H4 (cell line): Measurements from ENCODE around the gene ONECUT3. TPM values are rescaled to one million over a fixed set of nuclear protein-coding genes. Genes with fewer than 3 reads are reported as not detected.

Experiments used
- DNase-seq: peaks from one replicate; pipeline ENCODE4 v3.0.0-alpha.2; 2015; ENCODE audit warnings: low spot score
- total RNA-seq: library from RNA; depleted of rRNA; stranded (reverse); fragments of >200 nt; shearing (Covaris generic); gene quantifications from 2 replicates; pipeline ENCODE4 v1.2.3, GENCODE V29; 2014

The ONECUT3 gene
- total RNA-seq, 1 experiment from 2014 or later = not detected

- no peak for DNase-seq
These were observed 13.2 kb upstream of the ONECUT3 start for GRCh38 chr19:1739960-1740629.

DNA sequence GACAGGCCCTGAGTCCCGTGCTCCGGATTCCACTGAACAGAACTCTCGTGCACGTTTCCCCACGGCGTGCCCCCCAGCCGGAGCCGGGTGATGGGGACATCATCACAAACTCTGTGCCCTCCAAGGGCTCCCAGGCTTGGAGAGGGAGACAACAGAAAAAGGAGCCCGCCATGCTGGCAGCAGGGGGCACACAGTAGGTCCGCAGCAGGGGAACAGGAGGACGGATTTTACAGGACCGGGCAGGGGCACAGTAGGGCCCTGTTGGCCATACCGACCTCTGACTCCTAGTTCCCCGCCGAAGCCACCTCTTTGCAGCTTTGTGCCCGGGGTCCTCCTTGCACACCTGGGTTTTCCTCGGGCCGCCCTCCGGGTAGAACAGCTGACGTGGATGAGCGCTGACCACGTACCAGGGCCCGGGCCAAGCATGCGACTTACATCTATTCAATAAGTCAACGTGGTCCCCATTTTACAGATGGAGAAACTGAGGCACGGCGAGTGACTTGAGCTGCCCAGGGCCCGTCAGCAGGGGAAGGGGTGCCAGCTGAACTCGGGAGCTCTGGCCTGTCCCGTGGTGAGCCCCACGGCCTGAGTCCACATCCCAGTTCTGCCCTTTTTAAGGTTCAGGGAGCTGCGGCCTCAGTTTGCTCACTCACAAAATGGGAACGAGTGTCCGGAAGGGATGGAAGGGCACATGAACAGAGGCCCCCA lies 10.2 kb upstream of the ONECUT3 start:
- DNase-seq = no peak

DNA sequence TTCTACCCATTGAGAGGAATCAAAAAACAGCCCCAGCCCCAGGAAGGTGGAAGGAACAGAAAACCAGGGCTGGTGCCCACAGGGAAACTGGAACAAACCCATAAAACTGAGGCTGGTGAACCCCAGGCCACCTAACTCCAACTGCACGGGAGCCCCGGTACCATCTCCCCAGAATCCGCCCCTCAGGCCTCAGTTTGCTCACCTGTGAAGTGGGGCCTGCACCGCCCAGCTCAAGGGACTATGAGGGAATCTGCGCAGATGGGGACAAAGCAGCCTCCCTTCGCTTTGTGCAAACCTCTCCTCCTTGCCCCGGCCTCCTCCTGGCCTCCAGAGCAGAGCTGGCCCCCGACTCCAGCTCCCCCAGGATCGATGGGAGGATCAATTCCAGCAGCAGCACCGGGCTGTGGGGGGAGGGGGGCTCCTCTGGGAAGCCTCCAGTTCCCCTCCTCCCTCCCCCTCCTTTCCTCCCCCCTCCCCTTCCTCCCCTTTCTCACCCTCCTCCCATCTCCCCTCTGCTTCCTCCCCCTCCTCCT lies 9.1 kb upstream of the ONECUT3 start:
- DNase-seq = no peak

DNA sequence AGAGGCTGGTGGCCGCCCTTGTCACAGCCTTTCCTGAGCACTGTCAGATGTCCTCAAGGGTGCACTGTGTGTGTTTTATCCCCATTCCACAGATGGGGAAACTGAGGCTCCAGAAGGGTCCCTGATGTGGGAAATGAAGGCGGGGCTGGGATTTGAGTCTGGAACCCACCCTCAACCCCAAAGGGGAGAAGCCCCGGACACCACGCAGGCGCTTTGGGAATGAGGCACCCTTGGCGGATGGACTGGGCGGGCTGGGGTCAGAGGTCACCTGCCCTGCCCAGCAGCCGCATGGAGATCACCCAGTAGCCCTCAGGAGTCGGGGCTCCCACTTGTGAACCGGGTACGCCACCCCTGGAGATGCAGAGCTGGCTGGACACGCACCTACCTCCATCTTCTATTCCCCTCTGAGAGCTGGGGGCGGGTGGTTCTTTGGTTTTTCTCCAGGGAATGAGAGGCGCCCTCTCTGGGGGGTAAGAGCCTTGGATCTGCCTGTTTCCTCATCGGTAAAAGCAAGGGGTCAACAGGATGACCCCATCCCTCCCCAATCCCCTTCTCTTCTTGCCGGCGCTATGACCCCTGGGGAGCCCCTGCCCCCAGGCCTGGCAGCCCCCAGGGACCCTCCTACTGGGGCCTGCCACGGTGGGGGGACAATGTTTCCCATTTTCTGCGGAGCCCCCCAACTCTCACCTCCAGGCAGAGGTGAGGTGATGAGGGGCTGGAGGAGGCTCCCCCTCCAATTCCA lies 8.3 kb upstream of the ONECUT3 start:
- no peak for DNase-seq

DNA sequence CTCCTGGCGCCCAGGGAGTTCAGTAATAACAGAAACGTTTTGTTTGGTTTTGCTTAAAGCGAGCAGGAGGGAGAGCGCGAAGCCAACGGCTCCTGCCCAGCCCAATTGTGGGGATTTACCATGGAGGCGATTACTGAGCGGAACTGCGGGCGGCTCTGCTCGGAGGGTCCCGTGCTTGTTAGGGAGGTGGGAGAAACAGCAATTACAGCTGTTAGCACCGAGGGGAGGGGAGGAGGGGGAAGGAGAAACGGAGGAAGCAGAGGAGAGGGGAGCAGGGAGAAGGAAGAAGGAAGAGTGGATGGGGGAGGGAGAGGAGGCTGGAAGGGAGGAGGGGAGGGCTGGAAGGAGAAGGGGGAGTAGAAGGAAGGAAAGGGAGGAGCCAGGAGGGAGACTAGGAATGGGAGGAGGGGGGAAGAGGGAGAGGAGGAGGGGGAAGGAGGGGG lies 7.7 kb upstream of the ONECUT3 start:
- DNase-seq = peak; percentile 55

DNA sequence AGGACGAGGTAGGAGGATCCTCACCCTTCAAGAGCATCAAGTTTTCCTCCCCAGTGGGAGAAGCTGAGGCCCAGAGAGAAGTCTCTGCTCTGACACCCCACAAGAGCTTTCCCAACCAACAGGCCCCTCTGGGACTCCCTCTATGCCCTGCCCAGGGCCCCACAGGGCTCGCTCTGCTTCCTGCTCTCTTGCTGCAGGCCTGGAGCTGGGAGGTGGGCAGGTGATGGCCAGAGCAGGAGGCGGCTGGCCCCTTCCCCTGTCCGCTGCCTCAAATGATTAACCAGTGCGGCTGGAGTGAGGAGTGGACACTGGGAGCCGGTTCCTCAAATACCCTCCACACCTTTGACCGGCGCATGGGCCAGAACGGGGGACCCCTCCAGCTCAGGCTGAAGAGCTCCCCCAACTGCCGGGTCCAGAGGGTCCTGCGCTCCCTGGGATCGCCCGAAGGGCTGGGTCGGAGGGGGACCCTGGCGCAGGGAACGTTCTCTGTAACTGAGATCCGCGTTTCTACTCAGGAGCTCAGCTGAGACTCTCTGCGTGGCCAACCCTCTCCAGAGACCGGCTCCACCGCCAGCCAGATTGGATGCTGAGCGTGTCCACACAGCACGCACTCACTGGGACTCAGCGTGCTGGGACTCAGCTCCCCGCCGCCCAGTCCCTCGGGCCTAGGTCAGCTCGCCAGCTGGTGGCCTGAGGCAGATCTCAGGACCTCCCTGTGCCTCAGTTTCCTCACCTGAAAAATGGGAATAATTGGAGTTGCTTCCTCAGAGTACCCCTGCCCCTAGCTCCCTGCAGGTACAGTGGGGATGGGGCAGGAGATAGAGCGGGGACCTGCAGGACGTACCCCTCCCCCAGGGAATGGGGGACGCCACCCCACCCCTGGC lies 6.7 kb upstream of the ONECUT3 start:
- peak; percentile 68 for DNase-seq

- peak; percentile 99 for DNase-seq
These were observed 5.8 kb upstream of the ONECUT3 start for GRCh38 chr19:1747285-1748114.

DNA sequence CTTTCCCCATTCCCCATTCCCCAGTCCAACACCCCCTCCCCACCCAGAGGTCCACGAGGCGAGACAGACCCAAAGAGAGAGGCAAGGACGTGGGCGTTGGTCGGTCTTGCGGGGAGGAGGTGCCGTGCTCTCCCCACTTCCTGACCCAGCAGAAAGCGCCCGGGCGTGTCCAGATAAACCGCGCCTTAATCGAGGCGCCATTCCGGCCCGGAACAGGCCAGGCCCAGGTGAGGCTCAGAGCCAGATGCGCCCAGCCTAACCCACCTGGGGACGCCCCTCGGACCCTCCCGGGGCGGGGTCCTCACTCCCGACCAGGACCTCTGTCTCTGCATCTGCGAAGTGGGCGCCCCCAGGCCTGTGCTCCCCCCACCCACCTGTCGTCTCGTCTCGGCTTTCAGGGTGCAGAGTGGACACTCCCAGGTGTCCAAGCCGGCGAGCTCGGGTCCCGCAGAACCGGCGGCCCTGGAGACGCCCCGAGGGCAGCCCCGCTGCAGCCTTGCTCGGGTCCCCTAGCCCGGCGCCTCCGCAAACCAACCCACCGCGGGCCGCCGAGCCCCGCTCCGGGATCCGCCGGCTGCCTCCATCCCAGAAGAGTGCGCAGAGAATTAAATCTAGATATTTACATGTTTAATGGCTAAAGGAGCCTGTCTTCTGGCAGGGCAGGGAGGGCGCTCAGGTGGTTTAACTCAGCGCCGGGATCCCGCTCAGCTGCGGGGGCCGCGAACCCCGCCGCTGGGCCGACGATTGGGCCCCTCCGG lies 5.0 kb upstream of the ONECUT3 start:
- no peak for DNase-seq

DNA sequence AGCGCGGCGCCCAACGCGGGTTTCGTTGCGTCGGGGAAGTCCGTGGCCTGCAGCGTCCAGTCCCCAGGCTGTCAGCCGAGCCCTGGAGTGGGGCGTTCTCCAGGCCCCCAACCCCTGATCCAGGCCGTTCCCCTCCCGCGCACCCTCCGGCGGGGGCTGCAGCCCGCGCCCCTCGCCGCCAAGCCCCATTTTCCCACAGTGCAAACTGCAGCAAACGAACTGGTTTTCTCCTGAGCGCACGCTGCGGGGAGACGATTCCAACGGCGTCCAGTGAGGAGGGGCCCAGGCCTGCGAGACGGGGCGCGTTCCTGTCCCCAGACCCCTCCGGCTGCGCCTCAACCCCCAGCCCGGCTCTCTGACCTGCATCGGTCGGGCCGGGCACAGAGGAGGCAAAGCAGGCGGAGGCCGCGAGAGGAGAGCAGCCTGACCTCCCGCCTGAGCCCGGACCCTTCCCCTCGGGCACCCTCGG lies 4.4 kb upstream of the ONECUT3 start:
- DNase-seq = no peak

DNA sequence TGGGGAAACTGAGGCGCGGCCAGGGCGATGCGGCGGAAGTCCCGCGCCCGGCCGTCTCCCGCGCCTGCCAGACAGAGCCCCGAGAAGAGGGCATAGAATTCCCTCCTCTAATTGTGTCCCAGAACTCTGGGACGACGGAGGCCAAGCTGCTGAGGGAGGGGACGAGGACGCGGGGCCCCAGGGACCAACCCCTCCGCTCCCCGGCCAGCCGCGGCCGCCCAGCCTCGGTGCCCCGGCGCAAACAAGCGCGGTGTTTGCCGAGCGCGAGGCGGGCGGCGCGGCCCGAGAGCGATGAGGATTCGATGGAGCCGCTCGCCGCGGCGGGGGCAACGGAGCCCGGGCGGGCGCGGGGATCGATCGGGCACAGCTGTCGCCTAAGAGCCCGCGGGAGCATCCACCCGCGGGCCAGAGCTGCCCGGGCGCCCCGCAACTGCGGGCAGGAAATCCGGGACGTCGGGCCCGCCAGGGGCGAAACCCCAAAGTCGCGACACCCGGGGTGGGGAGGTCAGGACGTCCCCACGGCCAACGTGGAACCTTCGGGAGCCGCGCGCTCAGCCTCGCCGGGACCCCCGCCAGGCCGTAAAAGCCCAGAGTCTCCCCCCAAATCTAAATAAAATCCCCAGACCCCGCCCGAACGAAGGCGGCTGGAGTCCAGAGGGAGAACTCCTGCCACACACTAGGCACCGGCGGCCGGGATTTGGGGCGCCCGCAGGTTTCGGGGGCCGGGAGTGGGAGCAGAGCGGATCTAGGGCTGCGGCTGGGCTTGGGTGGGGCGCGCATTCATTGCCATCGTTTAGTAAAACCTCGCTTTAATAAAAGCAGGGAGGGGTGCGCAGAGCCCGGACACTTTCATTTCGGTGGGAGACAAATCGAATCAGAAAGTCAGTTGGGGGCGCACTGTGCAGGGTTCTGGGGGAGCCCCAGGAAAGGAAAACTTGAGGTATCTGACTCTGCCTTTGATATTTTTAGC lies 3.6 kb upstream of the ONECUT3 start:
- no peak for DNase-seq

DNA sequence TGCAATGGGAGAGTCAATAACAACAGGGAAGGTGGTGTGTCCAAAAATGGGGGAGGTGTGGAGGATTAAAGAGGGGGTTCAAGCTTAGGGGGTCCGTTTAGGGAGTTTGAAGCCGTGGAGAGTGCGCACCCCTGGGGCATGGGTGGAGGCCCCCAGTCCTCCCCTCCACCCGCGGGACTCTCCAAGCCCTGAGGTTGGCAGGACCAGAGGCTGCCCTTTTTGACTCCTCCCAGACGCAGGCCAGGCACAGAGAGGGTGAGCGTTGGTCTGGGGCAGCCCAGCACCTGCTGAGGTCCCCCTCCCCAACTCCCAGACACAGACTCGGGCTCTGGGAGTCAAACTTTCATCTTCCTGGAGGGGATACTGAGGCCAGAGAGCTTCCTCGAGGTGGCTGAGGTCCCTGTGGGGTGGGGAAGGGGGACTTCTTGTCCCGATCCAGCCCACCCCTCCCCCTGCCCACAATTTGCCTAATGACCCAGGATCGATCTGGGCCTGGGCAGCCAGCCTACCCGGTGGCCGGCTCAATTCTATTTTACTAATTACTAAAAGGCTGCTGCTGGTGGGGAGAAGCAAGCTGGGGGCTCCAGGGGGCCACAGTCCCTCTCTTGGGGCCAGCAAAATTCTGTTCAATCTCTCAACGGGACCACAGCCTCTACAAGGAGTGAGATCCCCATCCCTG lies 2.8 kb upstream of the ONECUT3 start:
- no peak for DNase-seq

- DNase-seq = no peak
These were observed 1.8 kb upstream of the ONECUT3 start for GRCh38 chr19:1751367-1752008.

DNA sequence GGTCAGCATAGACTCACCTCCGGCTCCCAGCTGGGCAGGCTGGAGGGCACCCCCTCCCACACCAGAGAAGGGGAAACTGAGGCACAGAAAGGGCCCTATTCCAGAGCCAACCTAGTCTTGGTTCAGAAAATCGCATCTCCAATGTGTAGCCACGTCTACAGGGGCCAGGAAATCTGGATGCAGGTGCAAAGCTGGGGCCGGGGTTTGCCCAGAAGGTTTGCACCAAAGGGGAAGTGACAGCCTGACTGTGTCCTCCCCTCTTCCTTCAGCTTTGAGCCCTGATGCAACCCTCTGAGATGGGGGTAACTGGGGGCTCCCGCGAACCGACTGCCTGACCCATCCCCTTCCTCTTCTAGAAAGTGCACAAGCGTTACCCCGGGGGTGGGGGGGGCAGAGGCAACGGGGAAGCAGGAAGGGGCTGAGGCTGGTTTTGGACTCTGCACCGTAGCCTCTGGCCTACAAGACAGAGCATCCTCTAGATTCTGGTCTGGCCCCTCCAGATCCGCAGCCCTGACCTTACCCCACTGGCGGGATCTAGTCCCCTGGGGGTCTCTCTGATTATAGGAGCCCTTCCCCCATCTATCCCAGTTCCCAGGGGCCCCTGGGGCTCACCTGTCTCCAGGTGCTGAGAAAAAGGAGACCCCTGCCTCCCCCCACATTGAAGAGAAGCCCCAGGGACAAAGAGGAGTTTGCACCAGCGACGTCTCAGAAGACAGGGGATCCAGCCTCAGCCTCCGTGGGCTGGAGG lies 1.1 kb upstream of the ONECUT3 start:
- DNase-seq = no peak

DNA sequence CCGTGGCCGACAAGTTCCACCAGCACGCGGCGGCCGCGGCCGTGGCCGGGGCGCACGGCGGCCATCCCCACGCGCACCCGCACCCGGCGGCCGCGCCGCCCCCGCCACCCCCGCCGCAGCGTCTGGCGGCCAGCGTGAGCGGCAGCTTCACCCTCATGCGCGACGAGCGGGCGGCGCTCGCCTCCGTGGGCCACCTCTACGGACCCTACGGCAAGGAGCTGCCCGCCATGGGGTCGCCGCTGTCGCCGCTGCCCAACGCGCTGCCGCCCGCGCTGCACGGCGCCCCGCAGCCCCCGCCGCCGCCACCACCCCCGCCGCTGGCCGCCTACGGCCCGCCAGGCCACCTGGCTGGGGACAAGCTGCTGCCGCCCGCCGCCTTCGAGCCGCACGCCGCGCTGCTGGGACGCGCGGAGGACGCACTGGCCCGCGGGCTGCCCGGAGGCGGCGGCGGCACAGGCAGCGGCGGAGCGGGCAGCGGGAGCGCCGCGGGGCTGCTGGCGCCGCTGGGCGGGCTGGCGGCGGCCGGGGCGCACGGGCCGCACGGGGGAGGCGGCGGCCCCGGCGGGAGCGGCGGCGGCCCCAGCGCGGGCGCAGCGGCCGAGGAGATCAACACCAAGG lies 821 bp downstream of the ONECUT3 start:
- no peak for DNase-seq

DNA sequence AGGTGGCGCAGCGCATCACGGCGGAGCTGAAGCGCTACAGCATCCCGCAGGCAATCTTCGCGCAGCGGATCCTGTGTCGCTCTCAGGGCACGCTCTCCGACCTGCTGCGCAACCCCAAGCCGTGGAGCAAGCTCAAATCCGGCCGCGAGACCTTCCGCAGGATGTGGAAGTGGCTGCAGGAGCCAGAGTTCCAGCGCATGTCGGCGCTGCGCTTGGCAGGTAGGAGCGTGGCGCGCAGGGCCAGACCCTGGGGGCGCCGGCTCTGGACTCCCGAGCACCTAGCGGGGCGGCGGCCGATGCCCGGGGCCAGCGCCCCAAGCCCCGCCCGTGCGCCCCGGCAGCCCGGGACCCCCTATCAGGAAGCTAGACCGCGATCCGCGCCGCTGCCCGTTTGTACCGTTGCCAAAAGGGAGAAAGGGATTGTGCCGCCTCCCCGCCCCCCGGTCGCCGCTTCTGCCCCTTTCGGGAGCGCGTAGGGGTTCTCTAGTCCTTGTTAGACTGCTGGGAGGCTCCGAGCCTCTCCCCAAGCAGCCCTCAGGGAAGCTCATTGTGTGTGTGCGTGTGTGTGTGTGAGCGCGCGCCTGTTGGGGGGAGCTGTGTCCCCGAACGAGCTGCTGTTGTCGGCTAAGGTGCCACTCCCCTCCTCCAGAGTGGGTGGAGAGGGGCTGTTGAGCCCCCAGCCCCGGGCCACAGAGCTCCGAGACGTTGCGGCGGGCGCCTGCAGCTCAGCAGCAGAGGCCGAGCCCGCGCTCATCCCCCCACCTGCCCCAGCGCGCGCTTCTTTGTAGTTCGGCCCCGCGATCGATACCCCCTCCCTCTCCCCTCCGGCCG lies 1.5 kb downstream of the ONECUT3 start:
- no peak for DNase-seq
